Stimulated activated naive CD8-positive, alpha-beta T cell treated with anti-CD3 and anti-CD28 coated beads, Interleukin-15, amount 100 ng/mL, for 72 hours (primary cell): ENCODE results near the gene GRAMD4.
A peak's percentile ranks its signal among the peaks of the same experiment; 100 is the strongest.
"Not testable (repeated sequence)": the region's sequence is repeated elsewhere in the genome, so short reads cannot be mapped to it uniquely, and the experiment has no call there.

Experiments used
- ATAC-seq: fragments of 150-1000 bp; cut with Tn5 transposase; 2 replicates; pipeline ENCODE4 v1.10.0; 2021; ENCODE audit warnings: mild to moderate bottlenecking, moderate library complexity
- DNase-seq, 2 donors: peaks; one replicate each; pipeline ENCODE4 v3.0.0; 2021 to 2022
- H3K27ac Mint-ChIP-seq, 2 donors: one replicate each; pipeline ENCODE4 v1.8.0; 2022; ENCODE audit warnings: mild to moderate bottlenecking in 2 of 2, mixed read lengths in 2 of 2, moderate library complexity in 2 of 2
- H3K27me3 Mint-ChIP-seq: one replicate; pipeline ENCODE4 v1.8.0; 2022; ENCODE audit warnings: mixed read lengths
- H3K4me1 Mint-ChIP-seq: one replicate; pipeline ENCODE4 v1.8.0; 2022; ENCODE audit warnings: mild to moderate bottlenecking, mixed read lengths
- H3K4me3 Mint-ChIP-seq, 2 donors: one replicate each; pipeline ENCODE4 v1.8.0; 2022; ENCODE audit warnings: mild to moderate bottlenecking in 2 of 2, mixed read lengths in 2 of 2, moderate library complexity in 1 of 2
- H3K9me3 Mint-ChIP-seq, 2 donors: one replicate each; pipeline ENCODE4 v1.8.0; 2022; ENCODE audit warnings: mixed read lengths in 2 of 2

Gene GRAMD4

DNA sequence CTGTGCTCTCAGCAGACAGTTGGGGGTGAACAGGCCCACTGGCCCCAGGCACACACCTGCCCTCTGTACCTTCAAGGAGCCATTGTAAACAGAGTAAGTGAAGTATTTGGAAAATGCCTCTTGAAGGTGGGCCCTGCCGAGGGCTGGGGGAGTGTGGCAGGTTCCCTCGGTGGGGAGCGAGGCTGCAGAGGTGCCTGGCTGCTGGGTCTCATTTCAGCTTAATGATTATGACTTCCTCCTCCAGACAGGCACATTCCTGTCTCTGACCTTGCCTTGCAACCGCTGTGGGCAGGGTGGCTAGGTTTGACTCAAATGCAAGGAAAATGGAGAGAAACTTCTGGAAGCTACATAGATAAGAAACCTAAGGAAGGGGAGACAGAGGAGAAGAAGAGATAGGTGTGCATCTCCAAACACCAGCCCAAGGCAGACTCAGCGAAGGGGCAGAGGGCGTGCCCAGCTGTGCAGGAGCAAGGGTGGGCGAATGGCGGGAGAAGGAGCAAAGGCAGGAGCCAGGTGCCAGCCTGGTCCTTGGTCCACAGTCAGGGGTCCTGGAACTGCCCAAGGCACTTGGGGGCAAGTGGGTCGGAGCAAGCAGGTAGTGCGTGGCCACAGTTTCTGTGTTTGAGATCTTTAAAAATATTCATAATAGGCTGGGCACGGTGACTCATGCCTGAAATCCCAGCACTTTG is 14.0 kb downstream of the GRAMD4 start:
- H3K9me3 Mint-ChIP-seq = no peaks in the 10 kb centered on the region
- H3K4me3 Mint-ChIP-seq = no peak overlapping the region
- ATAC-seq (no peak), DNase-seq (no peak)
- H3K27ac Mint-ChIP-seq = peak overlapping the region in 1 of 2 donors; percentile 64
- H3K27me3 Mint-ChIP-seq = no peaks in the 10 kb centered on the region
- H3K4me1 Mint-ChIP-seq = no peaks in the 10 kb centered on the region

- H3K9me3 Mint-ChIP-seq, H3K4me1 Mint-ChIP-seq, ATAC-seq, H3K27me3 Mint-ChIP-seq, H3K27ac Mint-ChIP-seq, H3K4me3 Mint-ChIP-seq, DNase-seq: not testable (repeated sequence)
Measured at GRCh38 chr22:46634973-46635685, 14.9 kb downstream of the GRAMD4 start.

- ATAC-seq = peak; percentile 38
- H3K4me3 Mint-ChIP-seq = no peak overlapping the region
- no peaks in the 10 kb centered on the region for H3K9me3 Mint-ChIP-seq
- H3K27ac Mint-ChIP-seq = no peak overlapping the region
- H3K27me3 Mint-ChIP-seq = no peaks in the 10 kb centered on the region
- DNase-seq = no peak
- H3K4me1 Mint-ChIP-seq = no peaks in the 10 kb centered on the region
Measured at GRCh38 chr22:46635756-46636155, 15.6 kb downstream of the GRAMD4 start.

GRCh38 chr22:46636221-46637002 is 16.2 kb downstream of the GRAMD4 start:
- no peak overlapping the region for H3K27ac Mint-ChIP-seq
- no peaks in the 10 kb centered on the region for H3K9me3 Mint-ChIP-seq

GRCh38 chr22:46637711-46638600 is 17.8 kb downstream of the GRAMD4 start:
- Mint-ChIP-seq H3K9me3 (peaks cover 0 to 3% of the 10 kb centered on the region in 2 donors), H3K4me3 (no peak overlapping the region), H3K27ac (no peak overlapping the region), H3K4me1 (no peaks in the 10 kb centered on the region), H3K27me3 (no peaks in the 10 kb centered on the region)
- DNase-seq (no peak), ATAC-seq (no peak)

More at GRCh38 chr22:46636221-46637002, 16.2 kb downstream of the GRAMD4 start:
- Mint-ChIP-seq H3K4me1 (no peaks in the 10 kb centered on the region), H3K27me3 (no peaks in the 10 kb centered on the region), H3K4me3 (no peak overlapping the region)
- ATAC-seq (no peak), DNase-seq (no peak)

DNA sequence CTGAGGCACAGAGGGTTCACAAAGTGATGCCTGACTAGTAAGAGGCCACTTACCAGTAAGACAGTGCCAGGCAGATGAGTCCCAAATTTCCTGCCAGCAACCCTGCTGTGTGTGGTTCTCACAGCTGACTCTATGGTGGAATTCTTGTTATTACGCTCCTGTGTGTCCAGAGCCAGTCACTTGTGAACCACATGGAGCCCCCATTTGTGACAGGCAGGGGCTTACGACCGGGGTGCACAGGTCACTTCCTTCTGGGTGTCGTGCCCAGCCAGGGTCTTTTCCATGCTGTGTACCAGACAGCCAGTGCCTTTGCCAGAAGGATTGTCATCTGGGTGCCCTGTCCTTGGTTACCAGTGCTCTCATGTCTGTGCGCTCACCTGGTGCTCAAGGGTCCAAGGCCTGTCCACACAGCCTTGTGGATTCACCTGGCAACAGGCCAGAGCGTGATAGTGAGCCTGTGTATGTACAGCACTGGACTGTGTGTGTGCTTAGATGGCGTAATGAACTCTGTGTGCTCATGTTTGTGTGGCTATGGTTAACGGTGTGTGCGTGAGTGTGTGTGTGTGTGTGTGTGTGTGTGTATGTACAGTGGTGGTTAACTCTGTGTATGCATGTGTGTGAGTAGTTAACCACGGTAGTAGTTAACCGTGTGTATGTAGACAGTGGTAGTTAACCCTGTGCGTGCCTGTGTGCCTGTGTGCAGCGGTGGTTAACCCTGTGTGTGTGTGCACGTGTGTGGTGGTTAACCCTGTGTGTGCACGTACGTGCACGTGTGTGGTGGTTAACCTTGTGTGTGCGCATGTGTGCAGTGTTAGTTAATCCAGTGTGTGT is 18.6 kb downstream of the GRAMD4 start:
- no peaks in the 10 kb centered on the region for H3K27me3 Mint-ChIP-seq
- peaks cover 6 to 8% of the 10 kb centered on the region in 2 donors for H3K9me3 Mint-ChIP-seq
- H3K27ac Mint-ChIP-seq = no peak overlapping the region
- no peak for DNase-seq
- no peak for ATAC-seq
- H3K4me1 Mint-ChIP-seq = no peaks in the 10 kb centered on the region
- no peak overlapping the region for H3K4me3 Mint-ChIP-seq

DNA sequence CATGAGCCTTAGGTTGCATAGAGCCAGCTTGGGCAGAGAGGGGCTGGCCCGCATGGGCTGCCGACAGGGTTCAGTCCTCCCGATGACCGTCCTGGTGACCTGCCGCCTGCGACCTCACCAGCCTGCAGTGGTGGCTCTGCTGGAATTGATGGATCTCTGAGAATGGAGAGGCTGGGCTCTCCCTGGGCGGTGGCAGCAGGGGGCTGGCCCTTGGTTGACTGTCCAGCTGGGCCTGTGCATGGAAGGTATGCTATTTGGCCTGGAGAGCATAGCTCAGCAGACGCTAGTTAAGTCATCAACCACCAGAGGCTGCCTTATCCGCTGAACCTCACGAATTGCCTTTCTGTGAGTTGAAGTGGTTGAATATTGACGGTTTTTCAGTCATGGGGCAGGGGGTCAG is 19.7 kb downstream of the GRAMD4 start:
- no peaks in the 10 kb centered on the region for H3K4me1 Mint-ChIP-seq
- H3K9me3 Mint-ChIP-seq = peaks cover 6 to 8% of the 10 kb centered on the region in 2 donors
- no peaks in the 10 kb centered on the region for H3K27me3 Mint-ChIP-seq
- ATAC-seq = no peak
- no peak overlapping the region for H3K27ac Mint-ChIP-seq
- no peak for DNase-seq
- H3K4me3 Mint-ChIP-seq = no peak overlapping the region

DNA sequence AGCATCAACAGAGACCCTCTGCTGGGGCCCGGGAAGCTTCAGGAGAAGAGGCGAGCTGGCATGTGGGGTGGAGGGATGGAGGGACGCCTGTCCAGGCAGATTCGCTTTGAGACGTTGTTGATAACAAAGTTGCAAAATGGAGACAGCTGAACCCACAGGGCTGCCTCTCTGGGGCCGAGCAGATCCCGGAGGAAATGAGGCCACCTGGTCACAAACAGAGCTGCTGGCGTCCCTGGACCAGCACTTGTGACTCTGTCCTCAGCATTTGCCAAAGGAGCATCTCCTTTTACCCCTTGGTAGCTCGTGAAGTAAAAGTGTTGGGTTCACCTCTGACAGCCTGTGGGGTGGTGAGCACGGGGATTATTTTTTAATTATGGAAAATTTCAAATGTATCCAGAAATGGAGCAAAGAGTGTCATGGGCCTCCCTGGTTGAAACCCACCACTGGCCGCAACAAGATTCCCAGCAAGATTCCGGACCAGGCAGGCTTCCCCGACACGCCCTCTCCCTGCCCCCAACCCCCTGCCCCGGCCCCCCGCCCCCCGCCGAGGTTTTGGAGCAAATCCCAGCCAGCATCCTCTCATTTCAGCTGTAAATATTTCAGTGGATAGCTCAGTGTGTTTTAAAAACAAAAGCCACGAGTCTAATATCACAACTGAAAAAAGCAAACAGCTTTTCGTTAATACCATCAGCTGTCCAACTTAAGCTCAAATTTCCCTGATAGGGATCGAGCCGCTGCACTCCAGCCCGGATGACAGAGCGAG is 20.3 kb downstream of the GRAMD4 start:
- no peaks in the 10 kb centered on the region for H3K27me3 Mint-ChIP-seq
- H3K4me3 Mint-ChIP-seq = no peak overlapping the region
- H3K4me1 Mint-ChIP-seq = no peaks in the 10 kb centered on the region
- no peak overlapping the region for H3K27ac Mint-ChIP-seq
- peaks cover 6 to 8% of the 10 kb centered on the region in 2 donors for H3K9me3 Mint-ChIP-seq
- ATAC-seq (no peak), DNase-seq (no peak)

DNA sequence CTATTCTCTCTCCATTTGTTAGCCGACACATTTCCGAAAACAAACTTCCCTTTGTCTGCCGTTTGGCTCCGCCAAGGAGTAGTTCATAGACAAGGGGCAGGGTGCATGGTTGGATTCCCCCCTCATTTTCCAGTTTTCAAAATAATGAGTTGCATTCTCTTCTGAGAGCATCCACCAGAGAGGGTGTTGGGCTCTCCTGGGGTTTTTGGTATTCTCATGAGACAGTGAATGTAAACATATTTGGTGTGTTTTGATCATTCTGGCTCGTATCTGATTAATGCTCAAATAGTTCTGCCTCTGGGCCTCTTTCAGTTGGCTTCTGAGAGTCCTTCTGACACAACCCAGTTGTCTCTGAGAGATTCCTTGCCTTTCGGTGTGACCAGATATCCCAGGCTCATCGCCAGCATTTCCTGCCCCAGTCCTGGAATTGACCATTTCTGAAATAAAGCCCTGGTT is 21.7 kb downstream of the GRAMD4 start:
- H3K9me3 Mint-ChIP-seq = peaks cover 6 to 8% of the 10 kb centered on the region in 2 donors
- ATAC-seq (no peak), DNase-seq (no peak)
- no peak overlapping the region for H3K4me3 Mint-ChIP-seq
- no peaks in the 10 kb centered on the region for H3K4me1 Mint-ChIP-seq
- peak overlapping the region in 1 of 2 donors; percentile 8 for H3K27ac Mint-ChIP-seq
- H3K27me3 Mint-ChIP-seq = no peaks in the 10 kb centered on the region

DNA sequence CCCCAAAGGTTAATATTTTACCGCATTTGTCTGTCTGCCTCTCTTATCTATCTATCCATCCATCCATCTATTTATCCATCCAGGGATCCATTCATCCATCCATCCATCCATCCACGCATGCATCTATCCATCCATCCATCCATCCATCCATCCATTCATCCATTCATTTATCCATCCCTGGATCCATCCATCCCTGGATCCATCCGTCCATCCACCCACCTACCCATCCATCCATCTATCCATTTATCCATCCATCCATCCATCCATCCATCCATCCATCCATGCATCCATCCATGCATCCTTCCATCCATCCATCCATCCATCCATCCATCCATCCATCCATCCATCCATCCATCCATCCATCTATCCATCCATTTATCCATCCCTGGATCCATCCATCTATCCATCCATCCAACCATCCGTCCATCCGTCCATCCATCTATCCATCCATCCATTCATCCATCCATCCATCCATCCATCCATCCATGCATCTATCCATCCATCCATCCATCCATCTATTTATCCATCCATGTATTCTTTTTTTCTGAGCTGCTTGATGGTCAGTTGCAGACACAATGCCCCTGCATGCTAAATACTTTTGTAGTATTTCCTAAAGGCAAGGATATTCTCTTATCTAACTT is 22.8 kb downstream of the GRAMD4 start:
- not testable (repeated sequence) for ATAC-seq, DNase-seq, H3K4me3 Mint-ChIP-seq, H3K9me3 Mint-ChIP-seq, H3K27me3 Mint-ChIP-seq, H3K4me1 Mint-ChIP-seq
- H3K27ac Mint-ChIP-seq = peak overlapping the region in 1 of 2 donors; percentile 28

GRCh38 chr22:46646531-46647215 is 26.5 kb downstream of the GRAMD4 start:
- H3K4me3 Mint-ChIP-seq = no peak overlapping the region

GRCh38 chr22:46648225-46648820 is 28.1 kb downstream of the GRAMD4 start:
- H3K27ac Mint-ChIP-seq, H3K4me3 Mint-ChIP-seq, DNase-seq, H3K27me3 Mint-ChIP-seq, ATAC-seq: not testable (repeated sequence)
- peaks cover 40% of the 10 kb centered on the region for H3K4me1 Mint-ChIP-seq
- peaks cover 6 to 11% of the 10 kb centered on the region in 2 donors for H3K9me3 Mint-ChIP-seq

More at GRCh38 chr22:46646531-46647215, 26.5 kb downstream of the GRAMD4 start:
- H3K4me1 Mint-ChIP-seq = peaks cover 24% of the 10 kb centered on the region
- ATAC-seq = no peak
- no peak overlapping the region for H3K27ac Mint-ChIP-seq
- H3K27me3 Mint-ChIP-seq = no peaks in the 10 kb centered on the region
- peaks cover 13 to 15% of the 10 kb centered on the region in 2 donors for H3K9me3 Mint-ChIP-seq
- DNase-seq = no peak
